ENCODE results near the gene HKDC1.
"Not testable (repeated sequence)": the region's sequence is repeated elsewhere in the genome, so short reads cannot be mapped to it uniquely, and the experiment has no call there.

Gene HKDC1

DNA sequence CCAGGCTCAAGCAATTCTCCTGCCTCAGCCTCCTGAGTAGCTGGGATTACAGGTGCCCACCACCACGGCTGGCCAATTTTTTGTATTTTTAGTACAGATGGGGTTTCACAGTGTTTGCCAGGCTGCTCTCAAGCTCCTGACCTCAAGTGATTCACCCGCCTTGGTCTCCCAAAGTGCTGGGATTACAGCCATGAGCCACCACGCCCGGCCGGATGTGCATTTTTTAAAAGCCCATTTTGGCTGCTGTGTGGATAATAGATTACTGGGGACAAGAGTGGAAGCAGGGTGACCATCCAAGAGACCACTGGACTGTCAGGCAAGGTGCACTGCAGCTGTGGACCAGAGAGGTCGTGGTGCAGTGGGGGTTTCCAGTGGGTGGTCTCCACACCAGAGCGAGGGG, 21.4 kb downstream of the HKDC1 start:
- DNase-seq (ENCODE audit: low read depth) = no peak

DNA sequence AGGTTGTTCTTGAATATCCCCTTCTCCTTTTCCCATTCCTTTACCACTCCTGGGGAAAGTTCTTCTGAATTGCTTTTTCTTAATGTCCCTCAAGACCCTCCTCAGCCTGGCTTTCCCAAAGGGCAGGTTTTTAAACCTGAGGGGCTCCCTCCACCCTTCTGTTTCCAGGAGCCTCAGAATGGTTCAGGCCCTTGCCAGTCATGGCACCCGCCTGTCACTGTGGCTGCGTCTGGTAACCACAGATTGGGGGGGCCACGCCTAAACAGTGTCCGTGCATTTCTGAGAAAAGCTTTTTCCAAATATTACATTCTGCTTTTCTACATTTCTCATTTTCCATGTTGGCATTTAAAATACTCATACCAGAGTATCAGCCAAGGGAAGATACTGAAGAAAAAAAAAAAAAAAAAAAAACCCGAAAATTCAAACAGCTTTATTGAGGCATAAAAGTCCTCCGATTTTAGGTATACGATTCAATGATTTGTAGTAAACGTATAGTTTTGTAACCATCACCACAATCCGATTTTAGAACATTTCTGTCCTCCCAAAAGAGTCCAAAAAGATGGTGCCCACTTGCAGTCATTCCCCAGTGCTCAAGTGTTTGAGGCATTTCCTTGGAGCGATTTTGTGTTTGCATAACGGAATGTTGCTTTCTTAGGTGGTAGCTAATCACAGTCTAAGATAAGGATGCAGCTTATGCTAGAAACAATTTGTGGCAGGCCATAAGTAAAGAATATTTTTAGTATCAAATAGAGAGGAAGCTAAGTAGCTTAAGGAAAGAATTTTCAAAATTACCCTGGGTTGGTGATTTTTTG, 22.1 kb downstream of the HKDC1 start:
- DNase-seq (ENCODE audit: low read depth) = no peak

DNA sequence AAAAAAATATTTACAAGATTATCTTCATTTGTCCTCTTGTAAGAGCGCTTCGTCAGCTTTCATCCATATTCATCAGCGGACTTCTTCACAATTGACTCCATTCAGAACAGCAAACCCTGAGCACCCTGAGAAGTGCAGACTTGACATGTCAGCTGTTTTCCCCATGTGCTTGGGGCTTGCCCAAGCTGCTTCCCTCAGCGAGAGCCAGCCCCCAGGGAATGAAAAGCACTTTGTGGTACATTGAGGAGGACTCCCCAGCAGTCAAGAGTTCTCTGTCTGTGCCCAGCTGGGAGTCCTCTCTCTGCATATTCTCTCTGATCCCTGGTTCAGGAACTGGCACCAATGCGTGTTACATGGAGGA, 22.7 kb downstream of the HKDC1 start:
- no peak for DNase-seq (ENCODE audit: low read depth)

DNA sequence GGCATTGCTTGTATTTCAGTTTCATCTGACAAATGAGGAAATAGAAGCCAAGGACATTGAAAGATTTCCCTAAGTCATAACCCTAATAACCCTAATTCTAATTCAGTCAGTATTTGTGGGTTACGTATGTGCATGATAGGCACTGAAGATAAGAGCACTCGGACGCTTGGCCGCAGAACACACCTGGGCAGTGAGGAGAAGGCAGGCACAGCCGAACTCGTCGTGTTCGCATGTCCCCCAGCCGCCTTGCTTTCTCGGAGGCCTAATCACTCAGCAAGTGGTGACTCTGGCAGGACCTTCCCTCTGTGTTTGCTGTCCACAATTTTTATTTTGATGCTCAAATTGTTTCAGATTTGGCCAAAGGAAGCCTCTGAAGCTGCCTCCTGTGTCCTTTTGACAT, 23.7 kb downstream of the HKDC1 start:
- no peak for DNase-seq (ENCODE audit: low read depth)

DNA sequence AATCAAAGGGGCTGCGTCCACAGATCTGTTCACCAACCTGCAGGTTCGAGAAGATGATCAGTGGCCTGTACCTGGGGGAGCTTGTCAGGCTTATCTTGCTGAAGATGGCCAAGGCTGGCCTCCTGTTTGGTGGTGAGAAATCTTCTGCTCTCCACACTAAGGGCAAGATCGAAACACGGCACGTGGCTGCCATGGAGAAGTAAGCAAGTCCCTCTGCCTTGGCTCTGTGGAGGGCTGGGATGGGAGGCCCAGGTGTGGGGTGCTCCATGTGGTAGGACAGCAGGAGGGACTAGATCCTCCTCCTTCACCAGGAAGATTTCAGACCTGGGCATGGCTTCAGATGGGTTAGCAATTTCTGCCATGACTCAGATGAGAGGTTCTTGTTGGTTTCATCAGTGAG, 25.9 kb downstream of the HKDC1 start:
- no peak for DNase-seq (ENCODE audit: low read depth)

DNA sequence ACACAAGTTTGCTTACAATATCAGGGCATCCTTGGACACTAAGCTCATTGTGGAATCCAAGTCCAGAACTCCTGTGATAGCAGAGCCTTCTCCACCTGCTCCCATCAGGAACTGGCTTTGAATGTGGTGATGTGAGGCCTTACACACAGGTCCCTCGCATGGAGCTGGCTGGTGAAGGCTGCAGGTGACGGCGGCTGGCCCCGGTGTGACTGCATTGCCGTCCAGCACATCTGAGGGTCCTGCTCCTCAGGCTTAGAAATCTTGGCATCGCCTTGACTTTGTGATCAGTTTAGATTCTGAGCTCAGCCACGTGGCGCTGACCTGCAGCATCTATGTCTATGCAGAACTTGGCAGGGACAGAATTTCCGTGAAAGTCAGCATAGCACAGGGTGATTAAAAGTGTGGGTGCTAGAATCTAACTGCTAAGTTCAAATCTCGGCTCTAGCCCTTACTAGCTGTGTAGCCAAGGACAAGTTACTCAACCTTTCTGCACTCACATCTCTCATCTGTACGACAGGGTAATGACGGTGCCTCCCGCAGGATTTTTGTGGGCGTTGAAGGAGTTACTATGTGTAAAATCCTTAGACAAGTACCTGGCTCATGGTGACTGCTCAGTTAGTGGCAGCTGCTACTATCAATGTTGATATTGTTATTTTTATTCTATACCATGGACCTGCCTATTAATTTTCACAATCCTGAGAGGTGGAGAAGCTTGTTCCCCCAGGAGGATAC, 26.6 kb downstream of the HKDC1 start:
- no peak for DNase-seq (ENCODE audit: low read depth)

DNA sequence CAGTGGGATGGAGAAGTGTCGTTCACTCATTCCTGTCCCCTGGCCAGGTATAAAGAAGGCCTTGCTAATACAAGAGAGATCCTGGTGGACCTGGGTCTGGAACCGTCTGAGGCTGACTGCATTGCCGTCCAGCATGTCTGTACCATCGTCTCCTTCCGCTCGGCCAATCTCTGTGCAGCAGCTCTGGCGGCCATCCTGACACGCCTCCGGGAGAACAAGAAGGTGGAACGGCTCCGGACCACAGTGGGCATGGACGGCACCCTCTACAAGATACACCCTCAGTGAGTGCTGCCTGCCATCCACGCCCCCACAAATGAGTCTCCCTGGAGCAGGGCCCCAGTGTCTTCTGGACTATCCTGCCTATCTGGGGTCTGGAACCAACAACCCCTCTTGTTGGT, 27.2 kb downstream of the HKDC1 start:
- DNase-seq (ENCODE audit: low read depth) = no peak

DNA sequence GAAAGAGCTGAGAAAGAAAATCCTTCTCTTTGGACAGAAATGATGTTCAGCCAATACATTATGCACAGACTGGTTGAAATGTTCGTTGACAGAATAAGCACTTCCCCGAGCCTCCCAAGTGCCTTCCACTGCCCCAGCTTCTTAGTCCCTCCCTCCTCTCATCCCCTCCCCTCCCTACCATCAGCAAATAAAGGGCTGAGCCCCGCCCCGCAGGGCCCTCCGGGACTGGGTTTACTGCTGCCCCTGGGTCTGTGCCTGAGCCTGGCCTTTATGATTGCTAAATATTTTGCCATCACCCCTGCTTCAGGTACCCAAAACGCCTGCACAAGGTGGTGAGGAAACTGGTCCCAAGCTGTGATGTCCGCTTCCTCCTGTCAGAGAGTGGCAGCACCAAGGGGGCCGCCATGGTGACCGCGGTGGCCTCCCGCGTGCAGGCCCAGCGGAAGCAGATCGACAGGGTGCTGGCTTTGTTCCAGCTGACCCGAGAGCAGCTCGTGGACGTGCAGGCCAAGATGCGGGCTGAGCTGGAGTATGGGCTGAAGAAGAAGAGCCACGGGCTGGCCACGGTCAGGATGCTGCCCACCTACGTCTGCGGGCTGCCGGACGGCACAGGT, 28.1 kb downstream of the HKDC1 start:
- DNase-seq (ENCODE audit: low read depth) = no peak

DNA sequence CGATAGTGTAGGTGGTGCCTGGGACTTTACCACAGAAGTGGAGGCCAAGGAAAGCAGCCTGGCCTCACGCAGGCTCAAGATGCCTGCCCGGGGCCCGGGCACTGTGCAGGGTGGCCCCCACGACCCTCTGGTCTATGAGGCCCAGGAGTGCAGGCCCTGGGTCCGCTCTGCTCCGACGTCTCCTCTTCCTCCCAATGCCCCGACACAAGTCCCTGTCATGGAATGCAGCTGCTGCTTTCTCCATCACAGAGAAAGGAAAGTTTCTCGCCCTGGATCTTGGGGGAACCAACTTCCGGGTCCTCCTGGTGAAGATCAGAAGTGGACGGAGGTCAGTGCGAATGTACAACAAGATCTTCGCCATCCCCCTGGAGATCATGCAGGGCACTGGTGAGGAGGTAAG, 29.9 kb downstream of the HKDC1 start:
- DNase-seq (ENCODE audit: low read depth) = no peak

DNA sequence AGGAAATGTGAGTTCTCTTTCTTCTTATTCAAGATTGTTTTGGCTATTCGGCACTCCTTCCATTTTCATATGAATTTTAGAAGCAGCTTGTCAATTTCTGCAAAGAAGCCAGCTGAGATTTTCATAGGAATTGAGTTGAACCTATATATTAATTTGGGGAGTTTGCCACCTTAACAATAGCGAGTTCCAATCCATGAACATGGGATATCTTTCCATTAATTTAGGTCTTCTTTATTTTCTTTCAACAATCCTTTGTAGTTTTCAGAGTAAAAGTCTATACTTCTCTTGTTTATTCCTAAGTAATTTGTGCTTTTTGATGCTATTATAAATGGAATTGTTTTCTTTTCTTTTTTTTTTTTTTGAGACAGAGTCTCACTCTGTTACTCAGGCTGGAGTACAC, 31.3 kb downstream of the HKDC1 start:
- not testable (repeated sequence) for DNase-seq (ENCODE audit: low read depth)

DNA sequence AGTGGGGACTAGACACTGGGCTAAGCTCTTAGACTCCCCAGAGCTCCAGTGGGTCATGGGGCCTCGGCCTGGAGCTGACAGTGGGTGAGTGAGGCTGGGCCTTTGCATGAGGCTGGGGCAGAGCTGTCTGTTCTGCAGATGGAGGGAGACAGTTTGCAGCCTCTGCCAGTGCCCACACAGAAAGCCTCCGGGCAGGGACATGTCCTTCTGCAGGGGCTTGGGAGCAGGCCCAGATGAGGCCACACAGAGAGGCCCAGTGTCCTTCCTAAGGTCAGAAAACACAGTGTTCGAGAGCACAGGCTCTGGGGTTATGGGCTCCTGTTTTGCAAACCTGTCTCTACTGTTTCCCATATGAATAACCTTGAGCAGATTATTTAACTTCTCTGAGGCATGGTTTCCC, 33.0 kb downstream of the HKDC1 start:
- DNase-seq (ENCODE audit: low read depth) = no peak

DNA sequence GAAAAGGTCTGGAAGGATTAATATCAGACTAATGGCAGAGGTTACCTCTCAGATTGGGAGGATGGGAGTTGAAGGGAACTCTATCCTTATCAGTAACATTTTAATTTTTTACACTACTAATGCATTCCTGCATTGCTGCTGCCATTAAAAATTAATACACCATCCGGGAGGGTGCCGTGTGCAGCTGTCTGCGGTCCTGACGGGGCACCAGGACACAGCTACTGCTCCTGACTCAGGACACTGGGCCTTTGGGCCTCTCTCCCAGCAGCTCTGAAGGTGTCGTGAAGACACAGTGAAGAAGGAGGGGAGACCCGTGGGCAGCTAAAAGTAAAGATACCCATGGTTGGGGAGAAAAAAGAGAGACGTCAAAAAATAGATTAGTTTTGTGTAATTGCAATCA, 34.7 kb downstream of the HKDC1 start:
- no peak for DNase-seq (ENCODE audit: low read depth)

DNA sequence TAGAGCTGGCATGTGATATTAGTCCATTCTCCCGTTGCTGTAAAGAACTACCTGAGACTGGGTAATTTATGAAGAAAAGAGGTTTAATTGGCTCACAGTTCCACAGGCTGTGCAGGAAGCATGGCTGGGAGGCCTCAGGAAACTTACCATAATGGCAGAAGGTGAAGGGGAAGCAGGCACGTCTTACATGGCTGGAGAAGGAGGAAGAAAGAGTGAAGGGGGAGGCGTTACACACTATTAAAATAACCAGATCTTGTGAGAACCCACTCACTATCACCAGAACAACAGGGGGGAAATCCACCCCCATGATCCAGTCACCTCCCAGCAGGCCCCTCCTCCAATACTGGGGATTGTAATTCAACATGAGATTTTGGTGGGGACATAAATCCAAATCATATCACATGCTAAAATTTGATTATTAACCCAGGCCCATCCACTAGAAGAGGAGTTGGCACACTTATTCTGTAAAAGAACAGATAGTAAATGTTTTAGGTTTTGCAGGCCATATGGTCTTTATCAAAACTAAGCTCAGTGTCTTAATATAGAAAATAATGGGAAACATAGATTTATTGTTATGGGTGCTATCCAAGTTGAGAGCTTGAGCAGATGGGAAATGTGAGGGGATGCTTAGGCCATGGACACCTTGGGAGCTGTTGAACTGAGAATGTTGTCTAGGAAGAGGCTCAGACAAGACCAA, 39.6 kb downstream of the HKDC1 start:
- DNase-seq (ENCODE audit: low read depth) = no peak

DNA sequence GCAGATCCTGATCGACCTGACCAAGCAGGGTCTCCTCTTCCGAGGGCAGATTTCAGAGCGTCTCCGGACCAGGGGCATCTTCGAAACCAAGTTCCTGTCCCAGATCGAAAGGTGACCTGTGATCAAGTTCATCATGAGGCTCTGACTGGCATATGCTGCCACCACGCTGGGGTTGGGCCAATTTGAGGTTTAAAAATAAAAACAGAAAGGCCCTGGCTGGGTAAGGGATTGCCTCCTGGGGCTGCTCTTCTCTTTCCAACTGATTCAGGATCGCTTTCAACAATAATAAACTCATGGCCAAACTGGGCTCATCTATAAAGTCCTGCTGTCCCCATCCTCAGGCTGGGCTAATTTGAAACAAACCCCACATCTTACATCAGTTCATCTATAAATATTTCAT, 41.1 kb downstream of the HKDC1 start:
- DNase-seq (ENCODE audit: low read depth) = no peak

DNA sequence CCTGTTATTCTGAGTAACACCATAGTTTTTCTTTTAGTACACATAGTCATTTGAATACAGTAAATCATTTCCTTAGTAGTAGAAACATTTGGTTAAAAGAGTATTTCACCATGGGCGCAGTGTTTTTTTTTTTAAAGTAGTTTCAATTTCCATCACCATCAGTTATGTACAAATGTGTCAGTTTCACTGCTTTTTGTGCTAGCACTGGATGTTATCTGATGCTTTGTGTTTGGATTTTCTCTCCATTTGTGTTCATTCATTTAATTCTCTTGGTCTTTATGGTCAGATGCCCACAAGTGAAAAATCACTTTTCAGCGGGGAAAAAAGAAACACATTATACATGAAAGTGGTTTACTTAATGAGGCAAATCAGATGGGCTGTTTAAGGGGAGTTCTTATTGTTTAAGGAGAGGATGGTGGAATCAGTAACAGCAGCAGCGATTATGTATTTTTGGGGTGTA, 42.2 kb downstream of the HKDC1 start:
- DNase-seq (ENCODE audit: low read depth) = no peak

DNA sequence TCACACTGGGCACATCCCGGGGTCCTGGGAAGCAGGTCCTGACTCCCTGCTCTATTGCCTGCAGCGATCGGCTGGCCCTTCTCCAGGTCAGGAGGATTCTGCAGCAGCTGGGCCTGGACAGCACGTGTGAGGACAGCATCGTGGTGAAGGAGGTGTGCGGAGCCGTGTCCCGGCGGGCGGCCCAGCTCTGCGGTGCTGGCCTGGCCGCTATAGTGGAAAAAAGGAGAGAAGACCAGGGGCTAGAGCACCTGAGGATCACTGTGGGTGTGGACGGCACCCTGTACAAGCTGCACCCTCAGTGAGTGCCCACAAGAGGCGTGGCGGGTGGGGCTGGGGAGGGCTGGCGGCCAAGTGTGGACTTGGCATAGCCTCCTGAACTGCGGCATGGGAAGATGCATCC, 45.4 kb downstream of the HKDC1 start:
- DNase-seq (ENCODE audit: low read depth) = no peak

DNA sequence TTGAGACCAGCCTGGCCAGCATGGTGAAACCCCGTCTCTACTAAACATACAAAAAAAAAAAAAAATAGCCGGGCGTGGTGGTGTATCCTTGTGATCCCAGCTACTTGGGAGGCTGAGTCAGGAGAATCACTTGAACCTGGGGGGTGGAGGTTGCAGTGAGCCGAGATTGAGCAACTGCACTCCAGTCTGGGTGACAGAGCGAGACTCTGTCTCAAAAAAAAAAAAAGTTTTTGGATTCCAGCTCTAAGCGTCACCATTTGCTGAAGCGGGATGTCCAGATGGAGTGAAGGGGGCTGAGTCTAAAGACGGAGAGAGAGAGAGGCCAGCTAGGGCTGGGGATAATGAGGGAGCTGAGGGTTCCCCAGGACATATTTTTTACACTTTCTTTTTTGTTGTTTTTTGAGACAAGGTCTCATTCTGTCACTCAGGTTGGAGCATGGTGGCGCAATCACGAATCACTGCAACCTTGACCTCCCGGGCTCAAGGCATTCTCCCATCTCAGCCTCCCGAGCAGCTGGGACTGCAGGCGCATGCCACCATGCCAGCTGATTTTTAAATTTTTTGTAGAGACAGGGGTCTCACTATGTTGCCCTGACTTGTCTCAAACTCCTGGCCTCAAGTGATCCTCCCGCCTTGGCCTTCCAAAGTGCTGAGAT, 48.8 kb downstream of the HKDC1 start:
- DNase-seq (ENCODE audit: low read depth) = no peak

DNA sequence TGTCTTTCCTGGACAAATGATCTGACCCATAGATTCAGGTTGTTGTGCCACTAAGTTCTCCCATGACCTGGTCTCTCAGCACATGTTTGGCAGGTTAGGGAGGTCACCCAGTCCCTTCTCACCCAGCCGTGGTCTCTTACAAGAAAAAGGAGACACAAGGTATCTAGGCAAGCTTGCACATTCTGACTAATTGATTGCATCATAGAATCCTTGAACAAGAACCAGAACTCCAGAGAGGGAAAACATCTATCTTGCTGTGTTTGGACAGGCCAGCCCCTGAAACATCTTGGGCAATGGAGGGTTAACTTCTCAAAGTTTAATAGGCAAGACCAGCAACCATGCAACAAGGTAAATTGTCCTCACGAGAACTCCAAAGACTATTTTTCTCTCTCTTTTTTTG, 49.6 kb downstream of the HKDC1 start:
- DNase-seq (ENCODE audit: low read depth) = no peak

DNA sequence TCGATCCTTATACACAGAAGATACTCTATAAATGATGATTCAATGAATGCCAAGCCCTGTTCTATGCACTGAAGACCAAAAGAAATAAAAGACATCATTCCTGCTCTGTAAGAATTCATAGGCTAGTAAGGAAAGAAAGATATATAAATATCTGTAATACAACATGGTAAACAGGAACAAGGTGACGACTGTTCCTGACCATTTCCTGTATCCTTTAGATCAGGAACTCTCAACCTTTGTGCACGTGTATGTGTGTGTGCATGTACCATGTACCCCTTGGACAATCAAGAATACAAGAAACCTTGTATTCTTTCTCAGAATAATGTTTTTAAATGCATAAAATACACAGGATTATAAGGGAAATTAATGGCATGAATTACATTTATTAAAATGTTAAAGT, 50.9 kb downstream of the HKDC1 start:
- no peak for DNase-seq (ENCODE audit: low read depth)

DNA sequence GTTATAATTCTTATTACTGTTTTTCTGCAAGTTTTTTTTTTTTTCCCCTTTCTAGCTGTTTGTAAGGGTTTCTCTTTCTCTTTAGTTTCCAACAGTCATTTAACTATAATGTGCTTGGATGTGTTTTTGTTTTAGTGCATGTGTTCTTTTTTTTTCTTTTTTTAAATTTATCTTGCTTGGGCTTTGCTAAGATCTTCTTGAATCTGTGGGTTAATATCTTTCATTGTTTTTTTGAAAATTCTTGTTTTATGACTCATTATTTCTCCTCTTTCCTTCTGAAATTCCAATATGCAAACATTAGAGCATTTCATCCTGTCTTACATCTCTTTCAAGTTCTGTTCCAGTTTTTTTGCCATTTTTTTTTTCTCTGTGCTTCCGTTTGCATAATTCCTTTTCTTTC, 52.5 kb downstream of the HKDC1 start:
- no peak for DNase-seq (ENCODE audit: low read depth)

DNA sequence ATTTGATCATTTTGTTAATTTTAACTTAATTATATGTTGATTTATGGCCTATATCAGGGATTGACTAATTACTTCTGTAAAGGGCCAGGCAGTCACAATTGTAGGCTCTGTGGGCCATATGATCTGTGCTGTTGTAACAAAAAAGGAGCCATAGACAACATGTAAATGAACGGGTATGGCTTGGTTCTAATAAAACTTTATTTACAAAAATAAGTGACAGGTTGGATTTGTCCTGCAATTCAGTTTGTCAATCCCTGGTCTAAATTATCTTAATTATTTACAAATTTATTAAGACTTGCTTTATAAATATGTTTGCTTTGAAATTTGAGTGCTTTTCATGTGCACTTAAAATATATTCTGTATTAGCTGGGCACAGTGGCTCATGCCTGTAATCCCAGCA, 55.3 kb downstream of the HKDC1 start:
- no peak for DNase-seq (ENCODE audit: low read depth)

DNA sequence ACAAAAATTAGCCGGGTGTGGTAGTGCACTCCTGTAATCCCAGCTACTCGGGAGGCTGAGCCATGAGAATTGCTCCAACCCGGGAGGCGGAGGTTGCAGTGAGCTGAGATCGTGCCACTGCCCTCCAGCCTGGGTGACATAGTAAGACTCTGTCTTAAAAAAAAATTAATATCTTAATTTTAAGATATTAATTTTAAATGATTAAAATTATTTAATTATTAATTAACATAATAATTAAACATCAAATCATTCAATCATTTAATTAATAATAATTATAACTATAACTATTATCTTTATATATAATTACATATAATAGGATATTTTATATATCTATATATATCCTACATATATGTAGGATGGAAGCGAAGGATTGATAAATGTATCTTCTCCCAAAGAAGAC, 56.4 kb downstream of the HKDC1 start:
- no peak for DNase-seq (ENCODE audit: low read depth)
